Liver (tissue), 9 donors: Measurements from ENCODE around the gene C19orf47. TPM values are rescaled to one million over a fixed set of nuclear protein-coding genes. Genes with fewer than 3 reads are reported as not detected.

Experiments used
- DNase-seq: peaks from one replicate; pipeline ENCODE4 v3.0.0-alpha.2; 2017; ENCODE audit warnings: low spot score
- H3K27ac ChIP-seq, 2 donors: one replicate each; pipeline ENCODE4 v1.7.0; 2013; ENCODE audit warnings: inconsistent platforms in 2 of 2, low read length in 2 of 2, control low read depth in 1 of 2, low read depth in 1 of 2, mild to moderate bottlenecking in 1 of 2
- H3K27me3 ChIP-seq, 4 donors: one replicate each; pipeline versions ENCODE4 v1.6.1 to v1.7.0; 2013; ENCODE audit warnings: low read length in 3 of 4, inconsistent platforms in 1 of 4, mild to moderate bottlenecking in 1 of 4, moderate library complexity in 1 of 4; ENCODE audit not compliant: control insufficient read depth in 4 of 4, insufficient read depth in 4 of 4
- H3K36me3 ChIP-seq, 4 donors: one replicate each; pipeline versions ENCODE4 v1.6.1 to v1.7.0; 2013; ENCODE audit warnings: low read length in 3 of 4, mild to moderate bottlenecking in 3 of 4, low read depth in 1 of 4, moderate library complexity in 1 of 4; ENCODE audit not compliant: control insufficient read depth in 4 of 4, insufficient read depth in 3 of 4
- H3K4me1 ChIP-seq, 4 donors: one replicate each; pipeline versions ENCODE4 v1.6.1 to v1.7.0; 2013; ENCODE audit warnings: low read length in 3 of 4, mild to moderate bottlenecking in 3 of 4, moderate library complexity in 1 of 4; ENCODE audit not compliant: control insufficient read depth in 4 of 4, insufficient read depth in 4 of 4
- H3K4me3 ChIP-seq, 3 donors: one replicate each; pipeline versions ENCODE4 v1.6.1 to v1.7.0; 2013; ENCODE audit warnings: low read length in 3 of 3, control low read depth in 1 of 3, low read depth in 1 of 3, mild to moderate bottlenecking in 1 of 3
- H3K9ac ChIP-seq, 2 donors: one replicate each; pipeline ENCODE4 v1.7.0; 2013; ENCODE audit warnings: low read length in 2 of 2, mild to moderate bottlenecking in 2 of 2, moderate library complexity in 2 of 2, control low read depth in 1 of 2, low read depth in 1 of 2
- H3K9me3 ChIP-seq, 4 donors: one replicate each; pipeline versions ENCODE4 v1.6.1 to v1.7.0; 2013; ENCODE audit warnings: low read length in 3 of 4; ENCODE audit not compliant: control insufficient read depth in 4 of 4
- ATF3 ChIP-seq: IDR thresholded peaks from 2 replicates; pipeline ENCODE4 v1.6.1; 2016; ENCODE audit warnings: antibody characterized with exemption
- EGR1 ChIP-seq, 2 donors: IDR thresholded peaks; 2 replicates each; pipeline ENCODE4 v1.6.1; 2016 to 2018; ENCODE audit warnings: antibody characterized with exemption in 2 of 2, low read depth in 2 of 2
- FOXA1 ChIP-seq: IDR thresholded peaks from 2 replicates; pipeline ENCODE4 v1.6.1; 2016; ENCODE audit warnings: antibody characterized with exemption
- FOXA2 ChIP-seq: IDR thresholded peaks from 2 replicates; pipeline ENCODE4 v1.6.1; 2016; ENCODE audit warnings: antibody characterized with exemption
- GABPA ChIP-seq, 2 donors: IDR thresholded peaks in 1 of 2; conservative IDR thresholded peaks in 1 of 2; 2 replicates each; pipeline ENCODE4 v1.6.1; 2016; ENCODE audit warnings: antibody characterized with exemption in 2 of 2, mild to moderate bottlenecking in 1 of 2, moderate library complexity in 1 of 2
- HNF4A ChIP-seq, 2 donors: conservative IDR thresholded peaks; 2 replicates each; pipeline ENCODE4 v1.6.1; 2016; ENCODE audit warnings: antibody characterized with exemption in 2 of 2, mild to moderate bottlenecking in 2 of 2
- HNF4G ChIP-seq: IDR thresholded peaks from 2 replicates; pipeline ENCODE4 v1.6.1; 2016; ENCODE audit warnings: antibody characterized with exemption
- JUND ChIP-seq, 2 donors: IDR thresholded peaks; 2 replicates each; pipeline ENCODE4 v1.6.1; 2016; ENCODE audit warnings: antibody characterized with exemption in 2 of 2
- MAX ChIP-seq: IDR thresholded peaks from 2 replicates; pipeline ENCODE4 v1.6.1; 2016; ENCODE audit warnings: antibody characterized with exemption
- RAD21 ChIP-seq, 2 donors: IDR thresholded peaks; 2 replicates each; pipeline ENCODE4 v1.6.1; 2016; ENCODE audit warnings: antibody characterized with exemption in 2 of 2, mild to moderate bottlenecking in 2 of 2
- RXRA ChIP-seq, 2 donors: IDR thresholded peaks; 2 replicates each; pipeline ENCODE4 v1.6.1; 2017 to 2018; ENCODE audit warnings: antibody characterized with exemption in 2 of 2, mild to moderate bottlenecking in 1 of 2
- SP1 ChIP-seq: IDR thresholded peaks from 2 replicates; pipeline ENCODE4 v1.6.1; 2018; ENCODE audit warnings: antibody characterized with exemption, mild to moderate bottlenecking
- TAF1 ChIP-seq: conservative IDR thresholded peaks from 2 replicates; pipeline ENCODE4 v1.6.1; 2016; ENCODE audit warnings: antibody characterized with exemption, mild to moderate bottlenecking
- YY1 ChIP-seq: IDR thresholded peaks from 2 replicates; pipeline ENCODE4 v1.6.1; 2016; ENCODE audit warnings: antibody characterized with exemption, mild to moderate bottlenecking
- WGBS: extraction: QIAGEN DNeasy Blood & Tissue Kit; methylation state at CpG from one replicate; pipeline ENCODE4 v1.1.7; 2013; 5-methylcytosine and 5-hydroxymethylcytosine counted together
- polyA plus RNA-seq, 2 donors: library from polyadenylated mRNA; stranded (reverse) in 1 of 2; unstranded in 1 of 2; fragments of 200-250 nt in 1 of 2; fragments of >200 nt in 1 of 2; fragmentation: Nextera tagmentation in 1 of 2; extraction: Ambion mirVana in 1 of 2; gene quantifications; one replicate each; pipeline versions ENCODE4 v1.2.1 to v1.2.3, GENCODE V29; 2013 to 2015
- total RNA-seq, 2 donors: library from RNA; depleted of rRNA; stranded (reverse); fragments of >200 nt; gene quantifications; one replicate each; pipeline ENCODE4 v1.2.3, GENCODE V29; 2014
- TF ChIP-seq, protein P1 (sequence below): IDR thresholded peaks from 2 replicates; pipeline ENCODE4 v1.6.1; 2016; ENCODE audit warnings: antibody characterized with exemption, mild to moderate bottlenecking
- TF ChIP-seq, protein P2 (sequence below): IDR thresholded peaks from 2 replicates; pipeline ENCODE4 v1.6.1; 2016; ENCODE audit warnings: antibody characterized with exemption
- TF ChIP-seq, protein P3 (sequence below): fragments of 150-350 bp; IDR thresholded peaks from 2 replicates; pipeline ENCODE4 v1.5.1; 2017; ENCODE audit warnings: improper control_type of control experiment, low read depth, low read length; ENCODE audit not compliant: missing input control
- donor health status: healthy.
- donor health status: healthy.
- donor health status: healthy.
- donor health status: healthy.
- donor health status: healthy.

C19orf47 gene
- total and polyA plus RNA-seq, 4 donors: 3.9 to 6.0 (median 5.0) TPM

- Histone ChIP-seq H3K9ac (no peak overlapping the region), H3K27ac (no peak overlapping the region), H3K27me3 (no peaks in the 10 kb centered on the region), H3K4me3 (peak overlapping the region in 1 of 3 donors; percentile 33), H3K4me1 (no peaks in the 10 kb centered on the region), H3K36me3 (peaks cover 0 to 16% (median 8%) of the 10 kb centered on the region in 4 donors), H3K9me3 (no peaks in the 10 kb centered on the region)
- 49% methylated on average over 28 of the region's 28 CpGs for WGBS
- TF ChIP-seq RXRA (IDR thresholded peaks at IDR 0.05): no peak
- TF ChIP-seq SP1: no peak
- no peak for TF ChIP-seq HNF4G
- no peak for TF ChIP-seq ATF3
- TF ChIP-seq RAD21 (IDR thresholded peaks at IDR 0.05): no peak
- TF ChIP-seq JUND (IDR thresholded peaks at IDR 0.05): no peak
- TF ChIP-seq, protein P1, sequence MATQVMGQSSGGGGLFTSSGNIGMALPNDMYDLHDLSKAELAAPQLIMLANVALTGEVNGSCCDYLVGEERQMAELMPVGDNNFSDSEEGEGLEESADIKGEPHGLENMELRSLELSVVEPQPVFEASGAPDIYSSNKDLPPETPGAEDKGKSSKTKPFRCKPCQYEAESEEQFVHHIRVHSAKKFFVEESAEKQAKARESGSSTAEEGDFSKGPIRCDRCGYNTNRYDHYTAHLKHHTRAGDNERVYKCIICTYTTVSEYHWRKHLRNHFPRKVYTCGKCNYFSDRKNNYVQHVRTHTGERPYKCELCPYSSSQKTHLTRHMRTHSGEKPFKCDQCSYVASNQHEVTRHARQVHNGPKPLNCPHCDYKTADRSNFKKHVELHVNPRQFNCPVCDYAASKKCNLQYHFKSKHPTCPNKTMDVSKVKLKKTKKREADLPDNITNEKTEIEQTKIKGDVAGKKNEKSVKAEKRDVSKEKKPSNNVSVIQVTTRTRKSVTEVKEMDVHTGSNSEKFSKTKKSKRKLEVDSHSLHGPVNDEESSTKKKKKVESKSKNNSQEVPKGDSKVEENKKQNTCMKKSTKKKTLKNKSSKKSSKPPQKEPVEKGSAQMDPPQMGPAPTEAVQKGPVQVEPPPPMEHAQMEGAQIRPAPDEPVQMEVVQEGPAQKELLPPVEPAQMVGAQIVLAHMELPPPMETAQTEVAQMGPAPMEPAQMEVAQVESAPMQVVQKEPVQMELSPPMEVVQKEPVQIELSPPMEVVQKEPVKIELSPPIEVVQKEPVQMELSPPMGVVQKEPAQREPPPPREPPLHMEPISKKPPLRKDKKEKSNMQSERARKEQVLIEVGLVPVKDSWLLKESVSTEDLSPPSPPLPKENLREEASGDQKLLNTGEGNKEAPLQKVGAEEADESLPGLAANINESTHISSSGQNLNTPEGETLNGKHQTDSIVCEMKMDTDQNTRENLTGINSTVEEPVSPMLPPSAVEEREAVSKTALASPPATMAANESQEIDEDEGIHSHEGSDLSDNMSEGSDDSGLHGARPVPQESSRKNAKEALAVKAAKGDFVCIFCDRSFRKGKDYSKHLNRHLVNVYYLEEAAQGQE: no peak
- no peak for TF ChIP-seq TAF1
- no peak for TF ChIP-seq GABPA (IDR thresholded peaks at IDR 0.05 in 1 of 2, conservative IDR thresholded peaks at IDR 0.05 in 1 of 2)
- TF ChIP-seq, protein P2, sequence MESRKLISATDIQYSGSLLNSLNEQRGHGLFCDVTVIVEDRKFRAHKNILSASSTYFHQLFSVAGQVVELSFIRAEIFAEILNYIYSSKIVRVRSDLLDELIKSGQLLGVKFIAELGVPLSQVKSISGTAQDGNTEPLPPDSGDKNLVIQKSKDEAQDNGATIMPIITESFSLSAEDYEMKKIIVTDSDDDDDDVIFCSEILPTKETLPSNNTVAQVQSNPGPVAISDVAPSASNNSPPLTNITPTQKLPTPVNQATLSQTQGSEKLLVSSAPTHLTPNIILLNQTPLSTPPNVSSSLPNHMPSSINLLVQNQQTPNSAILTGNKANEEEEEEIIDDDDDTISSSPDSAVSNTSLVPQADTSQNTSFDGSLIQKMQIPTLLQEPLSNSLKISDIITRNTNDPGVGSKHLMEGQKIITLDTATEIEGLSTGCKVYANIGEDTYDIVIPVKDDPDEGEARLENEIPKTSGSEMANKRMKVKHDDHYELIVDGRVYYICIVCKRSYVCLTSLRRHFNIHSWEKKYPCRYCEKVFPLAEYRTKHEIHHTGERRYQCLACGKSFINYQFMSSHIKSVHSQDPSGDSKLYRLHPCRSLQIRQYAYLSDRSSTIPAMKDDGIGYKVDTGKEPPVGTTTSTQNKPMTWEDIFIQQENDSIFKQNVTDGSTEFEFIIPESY: no peak
- TF ChIP-seq HNF4A (conservative IDR thresholded peaks at IDR 0.05): no peak
- TF ChIP-seq, protein P3, sequence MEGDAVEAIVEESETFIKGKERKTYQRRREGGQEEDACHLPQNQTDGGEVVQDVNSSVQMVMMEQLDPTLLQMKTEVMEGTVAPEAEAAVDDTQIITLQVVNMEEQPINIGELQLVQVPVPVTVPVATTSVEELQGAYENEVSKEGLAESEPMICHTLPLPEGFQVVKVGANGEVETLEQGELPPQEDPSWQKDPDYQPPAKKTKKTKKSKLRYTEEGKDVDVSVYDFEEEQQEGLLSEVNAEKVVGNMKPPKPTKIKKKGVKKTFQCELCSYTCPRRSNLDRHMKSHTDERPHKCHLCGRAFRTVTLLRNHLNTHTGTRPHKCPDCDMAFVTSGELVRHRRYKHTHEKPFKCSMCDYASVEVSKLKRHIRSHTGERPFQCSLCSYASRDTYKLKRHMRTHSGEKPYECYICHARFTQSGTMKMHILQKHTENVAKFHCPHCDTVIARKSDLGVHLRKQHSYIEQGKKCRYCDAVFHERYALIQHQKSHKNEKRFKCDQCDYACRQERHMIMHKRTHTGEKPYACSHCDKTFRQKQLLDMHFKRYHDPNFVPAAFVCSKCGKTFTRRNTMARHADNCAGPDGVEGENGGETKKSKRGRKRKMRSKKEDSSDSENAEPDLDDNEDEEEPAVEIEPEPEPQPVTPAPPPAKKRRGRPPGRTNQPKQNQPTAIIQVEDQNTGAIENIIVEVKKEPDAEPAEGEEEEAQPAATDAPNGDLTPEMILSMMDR: no peak
- TF ChIP-seq FOXA1: no peak
- TF ChIP-seq YY1: no peak
- no peak for TF ChIP-seq MAX
- TF ChIP-seq FOXA2: no peak
- no peak for TF ChIP-seq EGR1 (IDR thresholded peaks at IDR 0.05; ENCODE audit: low read depth in 2 of 2)
- DNase-seq: peak; percentile 97
These were observed 17.6 kb upstream of the C19orf47 start for GRCh38 chr19:40365613-40366401.
